HepG2 (cell line): ENCODE data around the gene NCBP3. TPM values are rescaled to one million over a fixed set of nuclear protein-coding genes. Genes with fewer than 3 reads are reported as not detected.

Experiments
- ATAC-seq: fragments of 200-7000 bp; cut with Tn5 transposase; 3 replicates; pipeline ENCODE4 v1.9.1; 2020; ENCODE audit warnings: mild to moderate bottlenecking, moderate library complexity
- BruUV-seq: library from RNA; stranded (reverse); fragments of 400-500 nt; replicated peaks from 2 replicates; lab custom pipeline; 2021; lab: Mats Ljungman, UMichigan
- CTCF ChIA-PET: fragments of 300-600 bp; formaldehyde crosslinking; extraction: SDS; loops from one replicate; lab custom pipeline; 2021; ENCODE audit warnings: low total read pairs, inconsistent platforms, low intra/inter-chr PET ratio; lab: Yijun Ruan, JAX
- POLR2A ChIA-PET: fragments of 350-600 bp; sonication (Branson Sonifier 250); formaldehyde crosslinking; loops from one replicate; lab custom pipeline; 2020; ENCODE audit warnings: antibody characterized with exemption, inconsistent platforms; lab: Yijun Ruan, JAX
- DNase-seq: peaks from one replicate; pipeline ENCODE4 v3.0.0-alpha.2; 2015; ENCODE audit warnings: low spot score
- FAIRE-seq: peaks from 3 replicates; lab custom pipeline; 2011; peaks lifted over from hg19 to GRCh38; lab: Jason Lieb, UNC
- H2AFZ ChIP-seq: one replicate; pipeline ENCODE4 v1.6.1; 2011; ENCODE audit warnings: low read length, inconsistent platforms
- H3K27ac ChIP-seq: fragments of 300-600 bp; 3 replicates; pipeline ENCODE4 v1.8.0; 2011; ENCODE audit warnings: mixed run types, mild to moderate bottlenecking, mixed read lengths, low read length, inconsistent platforms; ENCODE audit not compliant: insufficient read depth; ENCODE audit errors: extremely low read length
- H3K27me3 ChIP-seq, 2 experiments: fragments of 200-600 bp in 1 of 2; 2 replicates in 1 of 2; 3 replicates in 1 of 2; pipeline versions ENCODE4 v1.6.0 to v1.8.0; 2011; ENCODE audit warnings: low read length in 2 of 2, mild to moderate bottlenecking in 2 of 2, moderate library complexity in 2 of 2, inconsistent platforms in 1 of 2; ENCODE audit not compliant: insufficient read depth in 2 of 2, control insufficient read depth in 1 of 2
- H3K36me3 ChIP-seq, 2 experiments: fragments of 200-600 bp in 1 of 2; replicated peaks in 1 of 2; 2 replicates in 1 of 2; 3 replicates in 1 of 2; pipeline versions ENCODE4 v1.5.1 to v1.8.0; 2011; ENCODE audit warnings: low read length in 2 of 2, inconsistent platforms in 1 of 2; ENCODE audit not compliant: insufficient read depth in 2 of 2, control insufficient read depth in 1 of 2
- H3K4me1 ChIP-seq: 2 replicates; pipeline ENCODE4 v1.5.1; 2012; ENCODE audit warnings: low read length, inconsistent platforms; ENCODE audit not compliant: insufficient read depth
- H3K4me2 ChIP-seq: 2 replicates; pipeline ENCODE4 v1.6.0; 2011; ENCODE audit warnings: low read depth, low read length, inconsistent platforms
- H3K4me3 ChIP-seq, 3 experiments: fragments of 200-600 bp in 1 of 3; sonication (generic), shearing (Covaris generic) in 1 of 3; replicated peaks in 1 of 3; 2 replicates each; pipeline ENCODE4 v1.5.1; 2011 to 2016; ENCODE audit warnings: low read length in 3 of 3, inconsistent platforms in 2 of 3, low read depth in 2 of 3, mild to moderate bottlenecking in 2 of 3, control low read depth in 1 of 3, mixed read lengths in 1 of 3; ENCODE audit not compliant: insufficient read depth in 1 of 3
- H3K79me2 ChIP-seq: one replicate; pipeline ENCODE4 v1.6.1; 2011; ENCODE audit warnings: low read length, inconsistent platforms; ENCODE audit not compliant: insufficient read depth
- H3K9ac ChIP-seq: 2 replicates; pipeline ENCODE4 v1.6.0; 2011; ENCODE audit warnings: mild to moderate bottlenecking, low read depth, low read length, inconsistent platforms; ENCODE audit not compliant: insufficient read depth
- H3K9me3 ChIP-seq: 2 replicates; pipeline ENCODE4 v1.5.1; 2012; ENCODE audit warnings: mild to moderate bottlenecking, low read length
- H4K20me1 ChIP-seq: 2 replicates; pipeline ENCODE4 v1.6.0; 2011; ENCODE audit warnings: inconsistent platforms, mild to moderate bottlenecking, low read length, moderate library complexity; ENCODE audit not compliant: insufficient read depth
- ARID3A ChIP-seq: IDR thresholded peaks from 2 replicates; pipeline ENCODE4 v1.6.1; 2012; ENCODE audit warnings: low read depth, low read length, improper control_type of control experiment
- CCAR2 ChIP-seq: fragments of 200-400 bp; formaldehyde crosslinking; optimal IDR thresholded peaks from 2 replicates; pipeline ENCODE3; 2018; ENCODE audit warnings: low read depth, mild to moderate bottlenecking, low read length, moderate library complexity
- EHMT2 ChIP-seq: fragments of 200-600 bp; sonication (generic); IDR thresholded peaks from 2 replicates; pipeline ENCODE4 v1.7.0; 2017; ENCODE audit warnings: antibody characterized with exemption, low read depth, low read length, borderline replicate concordance
- MBNL3 ChIP-seq: fragments of 250-450 bp; sonication (Bioruptor Pico); conservative IDR thresholded peaks from 2 replicates; pipeline ENCODE4 v1.8.0; 2022; ENCODE audit warnings: mild to moderate bottlenecking, inconsistent platforms
- PATZ1 ChIP-seq: sonication (generic); formaldehyde crosslinking; IDR thresholded peaks from 2 replicates; pipeline ENCODE4 v1.4.0; 2020; ENCODE audit warnings: missing genetic modification reagents
- PRPF4 ChIP-seq: fragments of 200-400 bp; formaldehyde crosslinking; IDR thresholded peaks from 2 replicates; pipeline ENCODE4 v1.6.1; 2016; ENCODE audit warnings: low read length, low read depth; ENCODE audit not compliant: poor library complexity, severe bottlenecking
- RBAK ChIP-seq: sonication (generic); formaldehyde crosslinking; IDR thresholded peaks from 2 replicates; pipeline ENCODE4 v1.5.1; 2020; ENCODE audit warnings: mild to moderate bottlenecking, missing genetic modification reagents
- RELA ChIP-seq: sonication (generic); formaldehyde crosslinking; IDR thresholded peaks from 2 replicates; pipeline ENCODE4 v1.4.0; 2020; ENCODE audit warnings: missing genetic modification reagents
- SAFB2 ChIP-seq: sonication (generic); formaldehyde crosslinking; IDR thresholded peaks from 2 replicates; pipeline ENCODE4 v1.5.1; 2020; ENCODE audit warnings: missing genetic modification reagents, low read depth, mild to moderate bottlenecking, borderline replicate concordance
- SETDB1 ChIP-seq: sonication (generic); formaldehyde crosslinking; IDR thresholded peaks from 2 replicates; pipeline ENCODE4 v1.5.1; 2020; ENCODE audit warnings: missing genetic modification reagents, mild to moderate bottlenecking, borderline replicate concordance
- SNAI1 ChIP-seq: sonication (generic); formaldehyde crosslinking; IDR thresholded peaks from 2 replicates; pipeline ENCODE4 v1.5.0; 2020; ENCODE audit warnings: mild to moderate bottlenecking, missing genetic modification reagents, borderline replicate concordance
- SP2 ChIP-seq: sonication (generic); formaldehyde crosslinking; IDR thresholded peaks from 2 replicates; pipeline ENCODE4 v1.5.1; 2020; ENCODE audit warnings: mild to moderate bottlenecking, missing genetic modification reagents
- ZFYVE20 ChIP-seq: sonication (generic); formaldehyde crosslinking; IDR thresholded peaks from 2 replicates; pipeline ENCODE4 v1.8.0; 2023; ENCODE audit warnings: low read depth, mild to moderate bottlenecking, moderate library complexity, missing genetic modification reagents, borderline replicate concordance
- ZIK1 ChIP-seq: sonication (generic); formaldehyde crosslinking; IDR thresholded peaks from 2 replicates; pipeline ENCODE4 v1.5.0; 2020; ENCODE audit warnings: mild to moderate bottlenecking, low read depth, missing genetic modification reagents, borderline replicate concordance
- ZNF225 ChIP-seq: sonication (generic); formaldehyde crosslinking; IDR thresholded peaks from 2 replicates; pipeline ENCODE4 v1.4.0; 2020; ENCODE audit warnings: mild to moderate bottlenecking, missing genetic modification reagents
- ZNF430 ChIP-seq: sonication (generic); formaldehyde crosslinking; IDR thresholded peaks from 2 replicates; pipeline ENCODE4 v1.9.0; 2021; ENCODE audit warnings: mild to moderate bottlenecking, missing genetic modification reagents
- ZNF773 ChIP-seq: sonication (generic); formaldehyde crosslinking; IDR thresholded peaks from 2 replicates; pipeline ENCODE4 v1.4.0; 2020; ENCODE audit warnings: missing genetic modification reagents, borderline replicate concordance
- ZNF775 ChIP-seq: sonication (generic); formaldehyde crosslinking; IDR thresholded peaks from 2 replicates; pipeline ENCODE4 v1.4.0; 2020; ENCODE audit warnings: missing genetic modification reagents, mild to moderate bottlenecking, moderate library complexity, borderline replicate concordance
- WGBS: methylation state at CpG from one replicate; pipeline ENCODE4 v1.1.6; 2017; ENCODE audit warnings: low lambda C conversion rate; 5-methylcytosine and 5-hydroxymethylcytosine counted together
- in situ Hi-C: cut with HindIII; loops from 2 replicates; pipeline ENCODE4 v1.10.0; 2017; ENCODE audit warnings: low pct_unique_long_range_greater_than_20kb; ENCODE audit not compliant: extremely low pct_ligation_motif_present
- intact Hi-C: fragments of 100-400 bp; cut with micrococcal nuclease; formaldehyde crosslinking; loops from one replicate; pipeline ENCODE4 v1.10.0; 2022; ENCODE audit not compliant: unreplicated experiment
- polyA plus RNA-seq, 8 experiments: library from polyadenylated mRNA; depleted of rRNA in 3 of 8; stranded (reverse) in 7 of 8; unstranded in 1 of 8; fragments of >200 nt; fragmentation: Illumina TruSeq in 4 of 8; extraction: Trizol in 4 of 8; gene quantifications; 2 replicates each; pipeline versions ENCODE4 v1.2.1 to v1.2.3, GENCODE V29; 2011 to 2016; ENCODE audit warnings: low read depth in 4 of 8, missing spikeins in 1 of 8, mixed read lengths in 1 of 8; ENCODE audit not compliant: insufficient read depth in 1 of 8
- total RNA-seq, 5 experiments: library from RNA; depleted of rRNA; stranded (reverse); fragments of >200 nt; fragmentation: Illumina TruSeq; extraction: Trizol; gene quantifications; 2 replicates each; pipeline ENCODE4 v1.2.3, GENCODE V29; 2016; ENCODE audit warnings: low read depth in 1 of 5

The NCBP3 gene
- total and polyA plus RNA-seq, 2 of the 13 experiments (the other 11 are each of a cell fraction or from before 2014, with no cell fraction given), result 19.5 to 24.8 TPM

GRCh38 chr17:3890878-3891219 is 44.8 kb upstream of the NCBP3 start:
- WGBS, result 46% methylated on average over 4 of the region's 4 CpGs
- ATAC-seq (no peak), FAIRE-seq (no peak), DNase-seq (no peak)
- H3K4me1 ChIP-seq, result peaks cover 25% of the 10 kb centered on the region
- intact Hi-C loops, result no loop called here
- TF ChIP-seq ZNF430 (CRISPR knock-in tag), result no peak
- no peak for TF ChIP-seq RELA (CRISPR knock-in tag)
- no peak for TF ChIP-seq SP2 (CRISPR knock-in tag)
- TF ChIP-seq CCAR2, result no peak
- TF ChIP-seq PRPF4, result no peak
- no peak for TF ChIP-seq PATZ1 (CRISPR knock-in tag)
- TF ChIP-seq ZFYVE20 (CRISPR knock-in tag), result no peak
- TF ChIP-seq RBAK (CRISPR knock-in tag), result no peak
- no peak for TF ChIP-seq ARID3A
- no peak for TF ChIP-seq ZNF775 (CRISPR knock-in tag)
- TF ChIP-seq EHMT2, result no peak
- no peak for TF ChIP-seq SETDB1
- no peak for TF ChIP-seq ZIK1 (CRISPR knock-in tag)
- TF ChIP-seq ZNF225 (CRISPR knock-in tag), result no peak
- TF ChIP-seq MBNL3 (CRISPR knock-in tag), result no peak
- TF ChIP-seq ZNF773 (CRISPR knock-in tag), result no peak
- no peak for TF ChIP-seq SNAI1 (CRISPR knock-in tag)
- no peak for TF ChIP-seq SAFB2 (CRISPR knock-in tag)
- H3K9me3 ChIP-seq, result no peaks in the 10 kb centered on the region
- no peak overlapping the region for H2AFZ ChIP-seq
- H3K36me3 ChIP-seq, result no peaks in the 10 kb centered on the region
- no peaks in the 10 kb centered on the region for H3K79me2 ChIP-seq
- H3K27me3 ChIP-seq, result no peaks in the 10 kb centered on the region; a peak in 1 of 5 replicates
- H3K9ac ChIP-seq, result no peak overlapping the region
- no peak overlapping the region for H3K4me2 ChIP-seq
- no TSS peak for BruUV-seq
- no peaks in the 10 kb centered on the region for H4K20me1 ChIP-seq
- ChIA-PET POLR2A (interaction anchor here (1.7 kb wide), 1 partner anchor 46 kb away, joined by 3 read pairs; no protein-coding TSS in a partner anchor), CTCF (no interaction called here)
- no peak overlapping the region for H3K27ac ChIP-seq
- in situ Hi-C loops, result no loop called here
- no peak overlapping the region for H3K4me3 ChIP-seq
